ENCODE data around the gene ARL6IP4. TPM values are rescaled to one million over a fixed set of nuclear protein-coding genes. Genes with fewer than 3 reads are reported as not detected.

The ARL6IP4 gene
- total and polyA plus RNA-seq, 10 of the 15 experiments (the other 5 are each of a cell fraction or from before 2014, with no cell fraction given): 2.5 to 320 (median 188) TPM

- H3K27ac ChIP-seq (ENCODE audit: control insufficient read depth, insufficient read depth): no peak overlapping the region
- CTCF ChIA-PET: interaction anchor here (0.6 to 1.7 kb wide), 2 partner anchors 14 to 49 kb away, joined by 3 to 4 read pairs; no protein-coding TSS in a partner anchor
Observed at GRCh38 chr12:122943196-122943595, 37.3 kb upstream of the ARL6IP4 start.

DNA sequence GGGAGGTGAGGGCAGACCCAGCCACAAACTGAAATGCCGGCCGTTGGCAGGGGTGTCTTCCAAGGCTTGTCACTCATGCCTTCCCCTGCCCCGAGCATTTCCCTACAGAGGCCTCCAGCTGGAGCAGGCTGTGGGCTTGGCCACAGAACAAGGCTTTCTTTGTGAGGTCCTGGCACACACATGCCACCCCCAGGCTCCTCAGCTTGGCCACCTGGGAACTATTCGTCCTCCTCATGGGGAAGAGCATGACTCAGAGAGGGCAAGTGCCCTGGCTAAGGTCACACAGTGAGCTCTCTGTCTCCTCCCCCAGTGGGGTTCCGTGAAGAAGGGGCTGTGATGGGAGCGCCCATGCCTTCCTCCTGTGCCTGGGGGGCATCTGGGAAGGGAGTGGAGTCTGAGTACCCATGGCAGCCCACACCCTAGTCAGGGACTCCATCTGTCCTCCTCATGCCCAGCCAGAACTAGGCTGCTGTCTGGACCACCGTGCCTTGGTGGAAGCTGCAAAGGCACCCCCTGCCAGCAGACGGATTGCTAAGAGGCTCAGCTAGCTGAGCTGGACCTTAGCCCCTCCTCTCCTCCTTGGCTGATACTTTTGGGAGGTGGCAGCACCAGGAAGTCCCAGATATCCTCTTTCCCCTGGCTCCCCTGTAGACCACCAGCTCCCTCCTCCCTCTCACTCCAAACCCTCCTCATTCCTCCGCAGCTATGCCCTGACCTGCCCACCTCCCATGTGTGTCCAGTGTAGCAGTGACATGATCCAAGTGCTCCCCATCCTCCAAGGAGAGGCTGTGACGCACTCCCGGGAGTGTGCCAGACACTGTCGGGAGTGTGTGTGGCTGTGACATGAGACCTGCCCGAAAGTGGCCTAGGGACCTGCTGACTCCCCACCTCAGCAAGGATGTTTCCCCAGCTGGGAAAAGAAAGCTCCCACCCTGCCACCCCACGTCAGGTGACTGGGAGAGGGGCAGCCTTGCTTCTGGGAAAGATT, 35.6 kb upstream of the ARL6IP4 start:
- ATAC-seq (no peak), FAIRE-seq (no peak), DNase-seq (ENCODE audit: low read depth, low spot score) (no peak)
- intact Hi-C loops (cut with micrococcal nuclease; ENCODE audit: unreplicated experiment) (no loop called here), in situ Hi-C loops (cut with MboI) (no loop called here)
- ChIA-PET RAD21 (ENCODE audit: unreplicated experiment) (interaction anchor here (0.8 kb wide), 1 partner anchor 18 kb away, joined by 3 read pairs; no protein-coding TSS in a partner anchor), POLR2A (interaction anchor here (0.6 to 1.6 kb wide), 4 partner anchors 21 to 729 kb away, joined by 3 to 5 read pairs (median 4); partner anchors contain the start of gene ABCB9), CTCF (interaction anchor here (1.1 to 1.7 kb wide), 2 partner anchors 9 to 62 kb away, joined by 3 to 5 read pairs; no protein-coding TSS in a partner anchor), SMC1A (ENCODE audit: uncharacterized antibody, unreplicated experiment) (interaction anchor here (1.0 to 3.0 kb wide), 2 partner anchors 29 to 54 kb away, joined by 3 to 14 read pairs; no protein-coding TSS in a partner anchor)
- no peak overlapping the region for H3K27ac ChIP-seq (ENCODE audit: control insufficient read depth, insufficient read depth)
- no peaks in the 10 kb centered on the region for H4K20me1 ChIP-seq (ENCODE audit: control insufficient read depth, insufficient read depth)
- H3K9me3 ChIP-seq (replicated peaks; ENCODE audit: control insufficient read depth, insufficient read depth, low read length): no peaks in the 10 kb centered on the region
- H3K36me3 ChIP-seq (ENCODE audit: control insufficient read depth in 2 of 2, insufficient read depth in 2 of 2, low read length in 1 of 2): no peaks in the 10 kb centered on the region
- WGBS (ENCODE audit: insufficient coverage, insufficient replicate concordance, low lambda C conversion rate, missing lambda C conversion rate): 73% methylated on average over 14 of the region's 14 CpGs
- H3K27me3 ChIP-seq (replicated peaks in 1 of 2; ENCODE audit: control insufficient read depth in 2 of 2, insufficient read depth in 2 of 2, low read length in 1 of 2): no peaks in the 10 kb centered on the region
- no peak overlapping the region for H3K4me3 ChIP-seq
- BruUV-seq (replicated peaks): no TSS peak
- H3K4me1 ChIP-seq (ENCODE audit: control insufficient read depth, insufficient read depth, low read length): peaks cover 25% of the 10 kb centered on the region
- no peaks in the 10 kb centered on the region for H3K79me2 ChIP-seq (ENCODE audit: control insufficient read depth, insufficient read depth, low read length)
- H3K4me2 ChIP-seq (ENCODE audit: control insufficient read depth, insufficient read depth): no peak overlapping the region
- H3K9ac ChIP-seq (ENCODE audit: control insufficient read depth, insufficient read depth, low read length): no peak overlapping the region
- no peak overlapping the region for H2AFZ ChIP-seq (ENCODE audit: control insufficient read depth, low read depth, low read length)
- no peak for TF ChIP-seq BACH1 (IDR thresholded peaks at IDR 0.05; ENCODE audit: borderline replicate concordance)
- no peak for TF ChIP-seq FOXM1 (IDR thresholded peaks at IDR 0.05; ENCODE audit: low read depth, low read length)
- no peak for TF ChIP-seq CUX1 (IDR thresholded peaks at IDR 0.05; ENCODE audit: insufficient replicate concordance, low read depth, low read length)
- TF ChIP-seq NR2C1 (IDR thresholded peaks at IDR 0.05): no peak
- no peak for TF ChIP-seq NFIC (IDR thresholded peaks at IDR 0.05; ENCODE audit: low read depth, low read length)
- no peak for TF ChIP-seq GATAD2B (conservative IDR thresholded peaks at IDR 0.05; ENCODE audit: low read depth)
- no peak for TF ChIP-seq BCL11A (IDR thresholded peaks at IDR 0.05; ENCODE audit: low read depth, low read length)
- TF ChIP-seq CBX5 (IDR thresholded peaks at IDR 0.05; ENCODE audit: low read depth): no peak

More at GRCh38 chr12:122943196-122943595, 37.3 kb upstream of the ARL6IP4 start:
- no peak overlapping the region for H3K9ac ChIP-seq (ENCODE audit: control insufficient read depth, insufficient read depth, low read length)
- no peak for FAIRE-seq
- no peak for DNase-seq (ENCODE audit: low read depth, low spot score)
- H3K4me2 ChIP-seq (ENCODE audit: control insufficient read depth, insufficient read depth): no peak overlapping the region
- H4K20me1 ChIP-seq (ENCODE audit: control insufficient read depth, insufficient read depth): no peaks in the 10 kb centered on the region
- RAD21 ChIA-PET (ENCODE audit: unreplicated experiment): no interaction called here
- no peak overlapping the region for H2AFZ ChIP-seq (ENCODE audit: control insufficient read depth, low read depth, low read length)
- TF ChIP-seq NR2C1 (IDR thresholded peaks at IDR 0.05) (no peak), TARDBP (IDR thresholded peaks at IDR 0.05; ENCODE audit: borderline replicate concordance) (no peak), ZNF24 (IDR thresholded peaks at IDR 0.05) (no peak), SMC3 (IDR thresholded peaks at IDR 0.05; ENCODE audit: borderline replicate concordance, low read length) (no peak), BACH1 (IDR thresholded peaks at IDR 0.05; ENCODE audit: borderline replicate concordance) (no peak), BMI1 (IDR thresholded peaks at IDR 0.05; ENCODE audit: borderline replicate concordance) (no peak)
- intact Hi-C loops (cut with micrococcal nuclease; ENCODE audit: unreplicated experiment) (no loop called here), in situ Hi-C loops (cut with MboI) (no loop called here)
- no peaks in the 10 kb centered on the region for H3K27me3 ChIP-seq (replicated peaks in 1 of 2; ENCODE audit: control insufficient read depth in 2 of 2, insufficient read depth in 2 of 2, low read length in 1 of 2)
- H3K4me3 ChIP-seq: no peak overlapping the region
- ATAC-seq: no peak
- no peaks in the 10 kb centered on the region for H3K9me3 ChIP-seq (replicated peaks; ENCODE audit: control insufficient read depth, insufficient read depth, low read length)
- peaks cover 26% of the 10 kb centered on the region for H3K4me1 ChIP-seq (ENCODE audit: control insufficient read depth, insufficient read depth, low read length)
- POLR2A ChIA-PET: no interaction called here
- BruUV-seq (replicated peaks): no TSS peak
- SMC1A ChIA-PET (ENCODE audit: uncharacterized antibody, unreplicated experiment): interaction anchor here (1.5 kb wide), 1 partner anchor 45 kb away, joined by 4 read pairs; no protein-coding TSS in a partner anchor
- H3K36me3 ChIP-seq (ENCODE audit: control insufficient read depth in 2 of 2, insufficient read depth in 2 of 2, low read length in 1 of 2): no peaks in the 10 kb centered on the region
- H3K79me2 ChIP-seq (ENCODE audit: control insufficient read depth, insufficient read depth, low read length): no peaks in the 10 kb centered on the region
- 72% methylated on average over 13 of the region's 13 CpGs for WGBS (ENCODE audit: insufficient coverage, insufficient replicate concordance, low lambda C conversion rate, missing lambda C conversion rate)

All from GM12878 (cell line).